ENCODE measurements around the gene SNRNP70. TPM values are rescaled to one million over a fixed set of nuclear protein-coding genes. Genes with fewer than 3 reads are reported as not detected.
"Not testable (repeated sequence)": the region's sequence is repeated elsewhere in the genome, so short reads cannot be mapped to it uniquely, and the experiment has no call there.

SNRNP70 gene
- total RNA-seq, 2 experiments from 2014 or later: 177 to 193 TPM

DNA sequence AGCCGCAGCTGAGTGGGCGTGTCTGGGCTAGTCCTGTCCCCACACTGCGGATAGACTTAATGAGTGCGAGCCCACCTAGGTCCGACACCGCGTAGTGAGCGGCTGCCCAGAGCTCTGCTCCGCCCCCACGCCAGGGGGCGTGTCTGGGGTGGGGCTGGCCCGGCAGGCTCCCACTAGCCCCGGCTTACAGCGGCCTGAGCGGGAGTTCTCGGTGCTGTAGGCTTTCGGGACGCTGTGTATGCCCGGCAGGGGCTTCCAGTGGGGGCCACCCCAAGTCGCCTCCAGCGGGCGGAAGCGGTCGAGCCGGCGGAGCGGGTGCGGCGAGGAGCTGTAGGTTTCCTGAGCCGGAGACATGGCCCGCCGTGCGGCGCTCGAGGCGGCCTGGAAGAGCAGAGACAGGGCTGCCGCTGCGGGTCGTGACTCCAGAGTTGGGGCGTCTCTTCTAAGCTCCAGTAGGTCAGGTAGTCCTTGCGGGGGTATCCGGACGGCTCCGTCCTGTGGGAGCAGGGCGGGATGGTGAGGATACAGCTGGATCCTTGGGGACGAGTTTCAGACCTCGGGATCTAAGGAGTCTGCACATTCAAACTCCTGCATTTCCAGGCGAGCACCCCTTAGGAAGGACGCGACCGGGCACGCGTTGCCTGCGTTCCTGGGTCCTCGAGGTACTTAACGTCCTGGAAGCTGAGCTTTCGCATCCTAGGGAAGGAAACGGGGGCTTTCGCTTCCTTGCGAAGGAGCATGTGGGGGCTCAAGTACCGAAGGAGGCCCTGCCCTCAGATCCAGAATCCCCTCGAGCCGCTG is 28.9 kb upstream of the SNRNP70 start:
- no peak overlapping the region for H3K27ac Mint-ChIP-seq
- no peaks in the 10 kb centered on the region for H3K9me3 Mint-ChIP-seq (ENCODE audit: insufficient read depth)
- H3K4me3 Mint-ChIP-seq: peak overlapping the region; percentile 52
- DNase-seq (peak; percentile 68), ATAC-seq (peak; percentile 84)
- ChIA-PET POLR2A (no interaction called here), CTCF (interaction anchor here (0.5 to 2.4 kb wide), 11 partner anchors 18 to 1147 kb away, joined by 3 to 8 read pairs (median 3); partner anchors contain the start of genes GYS1, LIN7B and RUVBL2)
- no peaks in the 10 kb centered on the region for H3K36me3 Mint-ChIP-seq (ENCODE audit: low read depth)
- peaks cover 45% of the 10 kb centered on the region for H3K27me3 Mint-ChIP-seq (ENCODE audit: low read depth)
- H3K4me1 Mint-ChIP-seq (ENCODE audit: low read depth): peaks cover 28% of the 10 kb centered on the region

DNA sequence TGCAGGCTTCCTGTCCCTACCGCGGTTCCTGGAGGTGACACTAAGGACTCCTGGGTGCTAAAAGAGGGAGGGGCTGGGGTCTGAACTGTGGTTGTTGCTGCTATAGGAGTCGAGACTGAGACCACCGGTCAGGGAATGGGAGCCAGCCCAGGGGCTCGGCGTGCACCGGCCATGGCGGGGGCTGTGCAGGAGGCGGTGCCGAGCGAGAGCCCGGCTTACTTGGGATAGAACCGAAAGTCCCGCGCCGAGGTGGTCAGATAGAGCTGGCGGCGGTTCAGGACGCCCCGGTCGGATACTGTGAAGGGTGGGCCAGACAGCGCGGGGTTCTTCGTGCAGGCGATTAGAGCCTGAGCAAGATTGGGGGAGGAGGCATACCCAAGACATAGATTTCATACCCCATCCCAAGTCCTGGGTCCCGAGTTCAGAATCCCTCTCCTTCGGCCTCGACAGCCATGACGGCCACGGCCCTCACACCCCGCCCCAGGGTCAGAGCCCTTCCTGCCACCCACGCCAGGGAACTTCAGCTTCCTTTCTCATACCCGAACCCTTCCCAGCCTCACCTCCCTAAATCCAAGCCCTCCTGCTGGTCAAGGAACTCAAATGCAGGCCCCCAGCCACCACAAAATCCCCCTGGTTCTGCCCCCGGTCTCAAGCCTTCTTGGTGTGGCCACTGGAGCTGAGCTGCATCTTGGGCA is 28.2 kb upstream of the SNRNP70 start:
- CTCF ChIA-PET: interaction anchor here (0.9 to 2.4 kb wide), 11 partner anchors 18 to 661 kb away, joined by 3 to 8 read pairs (median 4); partner anchors contain the start of genes GYS1, LIN7B and RUVBL2
- Mint-ChIP-seq H3K4me1 (ENCODE audit: low read depth) (peaks cover 28% of the 10 kb centered on the region), H3K4me3 (peak overlapping the region; percentile 52), H3K27me3 (ENCODE audit: low read depth) (peaks cover 45% of the 10 kb centered on the region)
- H3K9me3 Mint-ChIP-seq (ENCODE audit: insufficient read depth); DNase-seq; POLR2A ChIA-PET; ATAC-seq; H3K27ac Mint-ChIP-seq; H3K36me3 Mint-ChIP-seq (ENCODE audit: low read depth): not testable (repeated sequence)

GRCh38 chr19:49057636-49058234 is 27.5 kb upstream of the SNRNP70 start, which contains the start of gene CGB7:
TSS of gene CGB7 (minus strand) at chr19:49057749. CDS start at chr19:49055375, 2,374 bp downstream.
- H3K4me3 Mint-ChIP-seq: peak within 1 kb of the TSS; percentile 52
- H3K27ac Mint-ChIP-seq: no peak within 1 kb of the TSS
- H3K9me3 Mint-ChIP-seq (ENCODE audit: insufficient read depth): no peaks in the 10 kb centered on the region
- POLR2A ChIA-PET: no interaction called here
- CTCF ChIA-PET: interaction anchor here (0.9 to 2.4 kb wide), 7 partner anchors 17 to 141 kb away, joined by 3 to 8 read pairs (median 5); partner anchors contain the start of genes GYS1, LIN7B and RUVBL2
- peaks cover 45% of the 10 kb centered on the region for H3K27me3 Mint-ChIP-seq (ENCODE audit: low read depth)
- H3K4me1 Mint-ChIP-seq (ENCODE audit: low read depth): peaks cover 28% of the 10 kb centered on the region
- DNase-seq (peak; percentile 51), ATAC-seq (peak; percentile 13)
- no peaks in the 10 kb centered on the region for H3K36me3 Mint-ChIP-seq (ENCODE audit: low read depth)

- no peak overlapping the region for H3K4me3 Mint-ChIP-seq
Measured at GRCh38 chr19:49058562-49058961, 26.7 kb upstream of the SNRNP70 start.

GRCh38 chr19:49059053-49059452 is 26.2 kb upstream of the SNRNP70 start:
- POLR2A ChIA-PET: no interaction called here
- peaks cover 28% of the 10 kb centered on the region for H3K4me1 Mint-ChIP-seq (ENCODE audit: low read depth)
- H3K27ac Mint-ChIP-seq: no peak overlapping the region
- H3K36me3 Mint-ChIP-seq (ENCODE audit: low read depth): no peaks in the 10 kb centered on the region
- no peaks in the 10 kb centered on the region for H3K9me3 Mint-ChIP-seq (ENCODE audit: insufficient read depth)
- CTCF ChIA-PET: interaction anchor here (1.1 to 1.9 kb wide), 4 partner anchors 10 to 140 kb away, joined by 3 to 7 read pairs (median 4); no protein-coding TSS in a partner anchor
- H3K27me3 Mint-ChIP-seq (ENCODE audit: low read depth): peaks cover 52% of the 10 kb centered on the region
- ATAC-seq (no peak), DNase-seq (no peak)
- no peak overlapping the region for H3K4me3 Mint-ChIP-seq

More at GRCh38 chr19:49058562-49058961, 26.7 kb upstream of the SNRNP70 start:
- DNase-seq (no peak), ATAC-seq (no peak)
- H3K27ac Mint-ChIP-seq: no peak overlapping the region
- peaks cover 49% of the 10 kb centered on the region for H3K27me3 Mint-ChIP-seq (ENCODE audit: low read depth)
- H3K36me3 Mint-ChIP-seq (ENCODE audit: low read depth): no peaks in the 10 kb centered on the region
- POLR2A ChIA-PET: no interaction called here
- CTCF ChIA-PET: interaction anchor here (1.7 to 1.9 kb wide), 2 partner anchors 11 to 59 kb away, joined by 5 to 7 read pairs; no protein-coding TSS in a partner anchor
- H3K4me1 Mint-ChIP-seq (ENCODE audit: low read depth): peaks cover 28% of the 10 kb centered on the region
- no peaks in the 10 kb centered on the region for H3K9me3 Mint-ChIP-seq (ENCODE audit: insufficient read depth)

GRCh38 chr19:49061000-49061399 is 24.3 kb upstream of the SNRNP70 start:
- H3K36me3 Mint-ChIP-seq (ENCODE audit: low read depth): no peaks in the 10 kb centered on the region
- POLR2A ChIA-PET: no interaction called here
- ATAC-seq: no peak

DNA sequence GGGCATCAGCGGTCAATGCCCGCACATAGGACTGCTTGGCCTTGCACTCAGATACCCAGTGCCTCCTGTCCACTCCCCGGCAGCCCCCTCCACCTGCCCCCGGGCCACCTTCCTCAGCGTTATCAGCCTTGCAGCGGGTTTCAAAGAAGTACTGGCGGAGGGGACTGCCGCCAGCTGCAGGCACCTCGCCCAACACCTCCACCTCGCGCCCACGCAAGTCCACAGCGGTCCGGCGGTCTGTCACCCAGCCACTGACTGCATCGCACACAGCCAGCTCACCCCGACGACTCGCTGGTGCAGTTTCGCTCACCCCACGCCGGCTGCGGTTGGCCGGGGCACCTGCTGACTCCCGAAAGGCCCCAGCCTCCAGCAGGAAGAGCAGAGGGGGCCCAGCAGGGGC is 23.8 kb upstream of the SNRNP70 start:
- ChIA-PET POLR2A (no interaction called here), CTCF (no interaction called here)
- Mint-ChIP-seq H3K9me3 (ENCODE audit: insufficient read depth) (no peaks in the 10 kb centered on the region), H3K4me1 (ENCODE audit: low read depth) (peaks cover 19% of the 10 kb centered on the region), H3K4me3 (no peak overlapping the region), H3K27me3 (ENCODE audit: low read depth) (peaks cover 68% of the 10 kb centered on the region), H3K36me3 (ENCODE audit: low read depth) (no peaks in the 10 kb centered on the region), H3K27ac (no peak overlapping the region)
- no peak for ATAC-seq
- DNase-seq: no peak

More at GRCh38 chr19:49061000-49061399, 24.3 kb upstream of the SNRNP70 start:
- DNase-seq: no peak
- Mint-ChIP-seq H3K4me1 (ENCODE audit: low read depth) (peaks cover 24% of the 10 kb centered on the region), H3K4me3 (no peak overlapping the region), H3K9me3 (ENCODE audit: insufficient read depth) (no peaks in the 10 kb centered on the region), H3K27me3 (ENCODE audit: low read depth) (peaks cover 67% of the 10 kb centered on the region), H3K27ac (no peak overlapping the region)
- CTCF ChIA-PET: interaction anchor here (1.9 kb wide), 1 partner anchor 138 kb away, joined by 4 read pairs; no protein-coding TSS in a partner anchor

DNA sequence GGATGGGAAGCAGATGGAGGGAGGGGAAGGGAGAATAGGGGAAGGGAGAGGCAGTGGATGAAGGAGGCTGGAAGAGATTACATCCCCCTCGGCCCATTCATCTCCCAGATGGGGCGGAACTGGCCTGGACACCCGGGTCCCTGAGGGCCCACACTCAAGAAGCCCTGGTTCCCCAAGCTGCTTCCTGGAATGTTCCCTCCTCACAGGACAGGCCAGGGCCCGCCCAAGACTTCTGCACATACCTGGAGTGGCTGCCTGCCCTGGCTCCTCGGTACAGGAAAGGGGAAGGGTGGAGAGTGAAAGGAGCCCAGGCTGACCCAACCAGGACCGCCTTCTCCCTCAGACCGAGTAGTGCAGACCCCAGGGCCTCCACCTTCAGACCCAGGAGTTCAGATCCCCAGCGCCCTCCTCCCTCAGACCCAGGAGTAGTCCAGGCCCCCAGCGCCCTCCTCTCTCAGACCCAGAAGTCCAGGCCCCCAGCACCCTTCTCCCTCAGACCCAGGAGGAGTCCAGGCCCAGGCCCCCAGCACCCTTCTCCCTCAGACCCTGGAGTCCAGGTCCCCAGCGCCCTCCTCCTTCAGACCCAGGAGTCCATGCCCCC is 21.1 kb upstream of the SNRNP70 start:
- no peak for ATAC-seq
- DNase-seq: no peak
- H3K4me3 Mint-ChIP-seq: no peak overlapping the region
- H3K27me3 Mint-ChIP-seq (ENCODE audit: low read depth): peaks cover 59% of the 10 kb centered on the region
- H3K27ac Mint-ChIP-seq: no peak overlapping the region
- ChIA-PET POLR2A (no interaction called here), CTCF (no interaction called here)
- H3K36me3 Mint-ChIP-seq (ENCODE audit: low read depth): no peaks in the 10 kb centered on the region
- H3K9me3 Mint-ChIP-seq (ENCODE audit: insufficient read depth): no peaks in the 10 kb centered on the region
- no peaks in the 10 kb centered on the region for H3K4me1 Mint-ChIP-seq (ENCODE audit: low read depth)

DNA sequence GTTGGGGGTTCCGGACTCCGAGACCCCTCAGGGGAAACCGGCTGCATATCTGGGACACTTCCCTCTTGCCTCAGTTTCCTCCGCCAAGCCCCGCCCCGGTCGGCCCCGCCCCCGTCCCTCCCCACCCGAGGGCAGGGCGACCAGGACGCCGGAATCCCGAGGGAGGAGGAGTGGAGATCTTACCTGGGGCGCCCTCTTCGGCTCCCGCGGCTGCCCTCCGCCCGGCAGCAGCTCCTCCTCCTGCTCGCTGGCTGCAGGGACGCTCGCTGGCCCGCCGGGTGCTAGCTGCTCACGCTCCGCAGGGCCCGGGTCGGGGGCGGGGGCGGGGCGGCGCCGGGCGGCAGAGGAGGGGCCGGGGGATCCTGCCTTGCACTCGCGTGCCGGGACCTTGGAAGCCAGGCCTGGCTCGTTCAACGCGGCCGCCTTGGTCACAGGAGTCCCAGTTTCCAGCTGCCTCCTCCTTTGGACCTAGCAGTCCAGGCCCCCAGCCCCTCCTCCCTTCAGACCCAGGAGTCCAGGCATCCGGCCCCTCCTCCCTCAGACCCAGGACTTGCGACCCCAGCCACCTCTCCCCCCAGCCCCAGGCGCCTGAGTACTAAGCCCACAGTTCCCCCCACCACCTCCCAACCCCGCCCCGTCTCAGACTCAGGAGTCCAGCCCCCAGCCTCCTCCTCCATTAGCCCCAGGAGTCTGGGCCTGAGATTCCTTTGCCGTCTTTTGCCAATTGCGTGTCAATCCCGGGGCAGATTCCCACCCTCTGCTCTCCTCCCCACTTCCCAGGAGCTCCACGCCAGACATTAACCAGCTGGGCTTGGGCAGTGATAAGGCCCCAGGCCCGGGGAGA is 20.3 kb upstream of the SNRNP70 start, which contains the start of gene NTF4:
TSS of gene NTF4 (minus strand) at position 51 of the 844 bp plus-strand sequence. CDS start 2,821 bp downstream, outside the sequence.
- ATAC-seq: no peak
- no peak within 1 kb of the TSS for H3K4me3 Mint-ChIP-seq
- H3K9me3 Mint-ChIP-seq (ENCODE audit: insufficient read depth): no peaks in the 10 kb centered on the region
- ChIA-PET CTCF (interaction anchor here (1.0 kb wide), 1 partner anchor 33 kb away, joined by 4 read pairs; no protein-coding TSS in a partner anchor), POLR2A (no interaction called here)
- H3K4me1 Mint-ChIP-seq (ENCODE audit: low read depth): no peaks in the 10 kb centered on the region
- H3K27me3 Mint-ChIP-seq (ENCODE audit: low read depth): peaks cover 60% of the 10 kb centered on the region
- DNase-seq: no peak
- H3K27ac Mint-ChIP-seq: no peak within 1 kb of the TSS
- H3K36me3 Mint-ChIP-seq (ENCODE audit: low read depth): no peaks in the 10 kb centered on the region

DNA sequence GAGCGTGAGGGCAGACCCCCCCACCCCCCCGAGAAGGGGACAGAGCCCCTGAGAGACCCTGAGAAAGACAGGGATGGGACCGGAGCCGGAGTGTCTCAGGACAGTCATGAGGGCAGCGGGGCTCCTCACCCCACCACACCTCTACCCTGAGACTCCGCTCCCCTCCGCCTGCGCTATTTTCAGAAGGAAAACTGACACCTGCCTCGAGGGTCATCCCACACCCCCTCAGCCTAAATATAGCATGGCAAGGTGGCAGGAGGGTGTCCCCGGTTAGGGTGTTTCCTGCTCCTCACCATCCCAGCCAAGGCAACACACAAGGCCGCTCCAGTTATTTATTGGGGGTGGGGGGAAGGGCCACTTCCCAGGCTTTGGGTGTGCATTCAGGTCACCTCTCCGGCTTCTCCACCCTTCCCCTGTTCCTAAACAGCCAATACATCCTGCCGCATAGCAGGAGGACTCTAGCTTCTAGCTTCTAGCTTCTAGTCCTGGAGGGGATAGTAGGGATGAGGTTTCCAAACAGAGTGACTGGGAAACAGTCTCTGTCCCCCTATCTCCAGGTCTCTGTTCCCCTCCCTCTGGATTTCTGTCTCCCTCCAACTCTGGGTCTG is 19.2 kb upstream of the SNRNP70 start:
- ChIA-PET POLR2A (no interaction called here), CTCF (interaction anchor here (1.0 kb wide), 1 partner anchor 32 kb away, joined by 4 read pairs; no protein-coding TSS in a partner anchor)
- Mint-ChIP-seq H3K4me3 (no peak overlapping the region), H3K9me3 (ENCODE audit: insufficient read depth) (no peaks in the 10 kb centered on the region), H3K27me3 (ENCODE audit: low read depth) (peaks cover 61% of the 10 kb centered on the region), H3K27ac (no peak overlapping the region), H3K36me3 (ENCODE audit: low read depth) (no peaks in the 10 kb centered on the region), H3K4me1 (ENCODE audit: low read depth) (no peaks in the 10 kb centered on the region)
- ATAC-seq (no peak), DNase-seq (no peak)
